Astrocyte (in vitro differentiated cells and primary cell): Measurements from ENCODE around the gene PDE3B. TPM values are rescaled to one million over a fixed set of nuclear protein-coding genes. Genes with fewer than 3 reads are reported as not detected.

Experiments used
- DNase-seq: peaks from one replicate; pipeline ENCODE4 v3.0.0-alpha.2; 2010; ENCODE audit warnings: low read depth
- FAIRE-seq: peaks from 2 replicates; lab custom pipeline; 2011; peaks lifted over from hg19 to GRCh38; lab: Jason Lieb, UNC
- H2AFZ ChIP-seq: 2 replicates; pipeline ENCODE4 v1.6.0; 2012; ENCODE audit warnings: low read depth, low read length, inconsistent platforms
- H3K27ac ChIP-seq: 2 replicates; pipeline ENCODE4 v1.5.1; 2011; ENCODE audit warnings: low read depth, low read length, inconsistent platforms
- H3K27me3 ChIP-seq: 2 replicates; pipeline ENCODE4 v1.6.0; 2011; ENCODE audit warnings: low read length, inconsistent platforms; ENCODE audit not compliant: insufficient read depth
- H3K36me3 ChIP-seq: 2 replicates; pipeline ENCODE4 v1.5.1; 2011; ENCODE audit warnings: low read length, inconsistent platforms; ENCODE audit not compliant: insufficient read depth
- H3K4me1 ChIP-seq: 2 replicates; pipeline ENCODE4 v1.5.1; 2011; ENCODE audit warnings: low read length, inconsistent platforms; ENCODE audit not compliant: insufficient read depth
- H3K4me2 ChIP-seq: 2 replicates; pipeline ENCODE4 v1.6.0; 2012; ENCODE audit warnings: low read length, inconsistent platforms
- H3K4me3 ChIP-seq: 2 replicates; pipeline ENCODE4 v1.5.1; 2011; ENCODE audit warnings: low read depth, mild to moderate bottlenecking, low read length, inconsistent platforms; ENCODE audit not compliant: insufficient read depth
- H3K79me2 ChIP-seq: 2 replicates; pipeline ENCODE4 v1.6.0; 2012; ENCODE audit warnings: mild to moderate bottlenecking, low read length, inconsistent platforms; ENCODE audit not compliant: insufficient read depth
- H3K9ac ChIP-seq: 2 replicates; pipeline ENCODE4 v1.6.0; 2012; ENCODE audit warnings: mild to moderate bottlenecking, low read length, inconsistent platforms
- H3K9me3 ChIP-seq: 2 replicates; pipeline ENCODE4 v1.5.1; 2012; ENCODE audit warnings: low read depth, mild to moderate bottlenecking, low read length, inconsistent platforms; ENCODE audit not compliant: insufficient read depth
- H4K20me1 ChIP-seq: 2 replicates; pipeline ENCODE4 v1.6.0; 2012; ENCODE audit warnings: low read length, inconsistent platforms; ENCODE audit not compliant: insufficient read depth
- H3K27ac Mint-ChIP-seq: one replicate; pipeline ENCODE4 v1.8.0; 2021; ENCODE audit warnings: mild to moderate bottlenecking, mixed read lengths; ENCODE audit not compliant: unreplicated experiment
- H3K27me3 Mint-ChIP-seq: one replicate; pipeline ENCODE4 v1.8.0; 2021; ENCODE audit warnings: low read depth, mixed read lengths; ENCODE audit not compliant: unreplicated experiment
- H3K36me3 Mint-ChIP-seq: one replicate; pipeline ENCODE4 v1.8.0; 2021; ENCODE audit warnings: low read depth, mixed read lengths; ENCODE audit not compliant: unreplicated experiment
- H3K4me1 Mint-ChIP-seq: one replicate; pipeline ENCODE4 v1.8.0; 2021; ENCODE audit warnings: low read depth, mixed read lengths; ENCODE audit not compliant: unreplicated experiment
- H3K4me3 Mint-ChIP-seq: one replicate; pipeline ENCODE4 v1.8.0; 2021; ENCODE audit warnings: mild to moderate bottlenecking, moderate library complexity, mixed read lengths; ENCODE audit not compliant: unreplicated experiment
- H3K9me3 Mint-ChIP-seq: one replicate; pipeline ENCODE4 v1.8.0; 2021; ENCODE audit warnings: mild to moderate bottlenecking, mixed read lengths; ENCODE audit not compliant: unreplicated experiment
- EZH2 ChIP-seq: IDR thresholded peaks from 2 replicates; pipeline ENCODE4 v1.6.1; 2012; ENCODE audit warnings: mild to moderate bottlenecking, low read length, inconsistent platforms; ENCODE audit not compliant: insufficient read depth
- total RNA-seq: library from RNA; stranded (reverse); gene quantifications from 2 replicates; pipeline ENCODE4 v1.2.1, GENCODE V29; 2021
- TF ChIP-seq, protein P1 (sequence below): IDR thresholded peaks from 2 replicates; pipeline ENCODE4 v1.5.1; 2011; ENCODE audit warnings: low read depth, mild to moderate bottlenecking, inconsistent platforms, low read length, moderate library complexity; ENCODE audit not compliant: insufficient read depth

Gene PDE3B
- total RNA-seq, 1 donor from 2014 or later: 2.9 TPM

DNA sequence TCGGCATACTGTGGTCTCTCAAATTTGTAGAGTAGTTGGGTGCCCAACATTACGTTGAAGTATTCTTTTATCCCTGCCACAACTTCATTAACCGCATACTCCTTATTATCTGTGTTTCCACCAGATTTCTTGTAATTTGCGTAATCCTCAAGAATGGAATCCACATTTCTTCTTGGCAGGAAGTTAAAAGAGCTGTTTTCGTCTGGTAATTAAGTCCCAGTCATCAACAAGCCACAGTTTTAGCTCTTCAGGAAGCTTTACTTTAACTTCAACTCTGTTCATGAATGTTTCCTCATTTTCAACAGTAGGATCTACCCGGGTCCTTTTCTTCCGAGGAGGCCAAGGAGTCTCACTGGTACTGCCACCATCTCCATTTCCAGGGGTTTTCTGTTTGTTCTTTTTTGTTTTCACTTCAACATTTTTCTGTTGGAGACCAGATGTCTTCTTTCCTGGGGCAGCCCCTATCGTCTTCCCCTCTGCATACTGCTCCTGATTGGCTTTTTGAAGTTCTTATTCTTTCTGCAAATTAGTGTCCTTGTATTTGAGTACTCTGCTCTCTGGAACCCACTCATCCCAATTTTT is 30.3 kb downstream of the PDE3B start:
- peaks cover 3% of the 10 kb centered on the region for H3K4me1 Mint-ChIP-seq
- no peaks in the 10 kb centered on the region for H3K9me3 ChIP-seq
- H3K4me3 ChIP-seq: no peak overlapping the region
- H2AFZ ChIP-seq: no peak overlapping the region
- H3K79me2 ChIP-seq: no peaks in the 10 kb centered on the region
- no peaks in the 10 kb centered on the region for H3K4me1 ChIP-seq
- no peak overlapping the region for H3K4me3 Mint-ChIP-seq
- H3K9ac ChIP-seq: no peak overlapping the region
- no peaks in the 10 kb centered on the region for H3K36me3 ChIP-seq
- no peaks in the 10 kb centered on the region for H3K27me3 Mint-ChIP-seq
- FAIRE-seq (no peak), DNase-seq (no peak)
- H3K36me3 Mint-ChIP-seq: no peaks in the 10 kb centered on the region
- H3K27ac Mint-ChIP-seq: no peak overlapping the region
- no peaks in the 10 kb centered on the region for H4K20me1 ChIP-seq
- H3K4me2 ChIP-seq: no peak overlapping the region
- no peak for TF ChIP-seq EZH2
- TF ChIP-seq, protein P1, sequence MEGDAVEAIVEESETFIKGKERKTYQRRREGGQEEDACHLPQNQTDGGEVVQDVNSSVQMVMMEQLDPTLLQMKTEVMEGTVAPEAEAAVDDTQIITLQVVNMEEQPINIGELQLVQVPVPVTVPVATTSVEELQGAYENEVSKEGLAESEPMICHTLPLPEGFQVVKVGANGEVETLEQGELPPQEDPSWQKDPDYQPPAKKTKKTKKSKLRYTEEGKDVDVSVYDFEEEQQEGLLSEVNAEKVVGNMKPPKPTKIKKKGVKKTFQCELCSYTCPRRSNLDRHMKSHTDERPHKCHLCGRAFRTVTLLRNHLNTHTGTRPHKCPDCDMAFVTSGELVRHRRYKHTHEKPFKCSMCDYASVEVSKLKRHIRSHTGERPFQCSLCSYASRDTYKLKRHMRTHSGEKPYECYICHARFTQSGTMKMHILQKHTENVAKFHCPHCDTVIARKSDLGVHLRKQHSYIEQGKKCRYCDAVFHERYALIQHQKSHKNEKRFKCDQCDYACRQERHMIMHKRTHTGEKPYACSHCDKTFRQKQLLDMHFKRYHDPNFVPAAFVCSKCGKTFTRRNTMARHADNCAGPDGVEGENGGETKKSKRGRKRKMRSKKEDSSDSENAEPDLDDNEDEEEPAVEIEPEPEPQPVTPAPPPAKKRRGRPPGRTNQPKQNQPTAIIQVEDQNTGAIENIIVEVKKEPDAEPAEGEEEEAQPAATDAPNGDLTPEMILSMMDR: no peak
- H3K9me3 Mint-ChIP-seq: no peaks in the 10 kb centered on the region
- H3K27me3 ChIP-seq: no peaks in the 10 kb centered on the region
- H3K27ac ChIP-seq: no peak overlapping the region

DNA sequence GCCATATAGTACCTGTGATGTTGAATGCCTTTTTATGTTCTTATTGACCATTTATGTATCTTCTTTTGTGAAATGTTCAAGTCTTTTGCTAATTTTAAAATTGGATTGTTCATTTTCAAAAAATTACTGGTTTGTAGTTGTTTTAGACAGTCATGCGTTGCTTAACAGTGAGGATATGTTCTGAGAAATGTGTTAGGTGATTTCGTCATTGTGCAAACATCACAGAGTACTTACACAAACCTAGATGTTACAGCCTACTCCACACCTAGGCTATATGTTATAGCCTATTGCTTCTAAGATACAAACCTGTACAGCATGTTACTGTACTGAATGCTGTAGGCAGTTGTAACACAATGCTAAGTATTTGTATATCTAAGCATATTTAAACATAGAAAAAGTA is 32.5 kb downstream of the PDE3B start:
- H3K27ac Mint-ChIP-seq: no peak overlapping the region
- FAIRE-seq: no peak
- no peak overlapping the region for H3K4me3 Mint-ChIP-seq
- Histone ChIP-seq H4K20me1 (no peaks in the 10 kb centered on the region), H3K4me2 (no peak overlapping the region), H3K79me2 (no peaks in the 10 kb centered on the region), H3K36me3 (no peaks in the 10 kb centered on the region), H3K9ac (no peak overlapping the region), H3K9me3 (no peaks in the 10 kb centered on the region), H3K4me3 (no peak overlapping the region), H2AFZ (no peak overlapping the region), H3K4me1 (no peaks in the 10 kb centered on the region), H3K27ac (no peak overlapping the region), H3K27me3 (no peaks in the 10 kb centered on the region)
- H3K27me3 Mint-ChIP-seq: no peaks in the 10 kb centered on the region
- TF ChIP-seq, protein P1: no peak
- TF ChIP-seq EZH2: no peak
- peaks cover 3% of the 10 kb centered on the region for H3K4me1 Mint-ChIP-seq
- no peaks in the 10 kb centered on the region for H3K9me3 Mint-ChIP-seq
- H3K36me3 Mint-ChIP-seq: no peaks in the 10 kb centered on the region
- DNase-seq: no peak

GRCh38 chr11:14677146-14677545 is 33.5 kb downstream of the PDE3B start:
- peaks cover 3% of the 10 kb centered on the region for H3K4me1 Mint-ChIP-seq
- no peak overlapping the region for H2AFZ ChIP-seq

More at GRCh38 chr11:14677146-14677545, 33.5 kb downstream of the PDE3B start:
- no peaks in the 10 kb centered on the region for H3K36me3 Mint-ChIP-seq
- Histone ChIP-seq H3K27me3 (no peaks in the 10 kb centered on the region), H3K9me3 (no peaks in the 10 kb centered on the region), H3K4me2 (no peak overlapping the region), H4K20me1 (no peaks in the 10 kb centered on the region), H3K4me1 (no peaks in the 10 kb centered on the region), H3K27ac (no peak overlapping the region), H3K79me2 (no peaks in the 10 kb centered on the region), H3K36me3 (no peaks in the 10 kb centered on the region), H3K9ac (no peak overlapping the region), H3K4me3 (no peak overlapping the region)
- H3K27ac Mint-ChIP-seq: no peak overlapping the region
- H3K9me3 Mint-ChIP-seq: no peaks in the 10 kb centered on the region
- TF ChIP-seq, protein P1: no peak
- no peak for TF ChIP-seq EZH2
- no peaks in the 10 kb centered on the region for H3K27me3 Mint-ChIP-seq
- DNase-seq (no peak), FAIRE-seq (no peak)
- H3K4me3 Mint-ChIP-seq: no peak overlapping the region
